Stimulated activated naive CD8-positive, alpha-beta T cell treated with anti-CD3 and anti-CD28 coated beads, Interleukin-15, Interleukin-2, amounts not matched to agents 100 U/mL and 50 U/mL, for 24 hours (primary cell): ENCODE measurements around the gene EPAS1.

Source experiments
- ATAC-seq: fragments of 150-1000 bp; cut with Tn5 transposase; one replicate; pipeline ENCODE4 v1.10.0; 2021
- DNase-seq: peaks from one replicate; pipeline ENCODE4 v3.0.0; 2021

EPAS1 gene

GRCh38 chr2:46323730-46324129 lies 26.5 kb downstream of the EPAS1 start:
- ATAC-seq (no peak), DNase-seq (no peak)

DNA sequence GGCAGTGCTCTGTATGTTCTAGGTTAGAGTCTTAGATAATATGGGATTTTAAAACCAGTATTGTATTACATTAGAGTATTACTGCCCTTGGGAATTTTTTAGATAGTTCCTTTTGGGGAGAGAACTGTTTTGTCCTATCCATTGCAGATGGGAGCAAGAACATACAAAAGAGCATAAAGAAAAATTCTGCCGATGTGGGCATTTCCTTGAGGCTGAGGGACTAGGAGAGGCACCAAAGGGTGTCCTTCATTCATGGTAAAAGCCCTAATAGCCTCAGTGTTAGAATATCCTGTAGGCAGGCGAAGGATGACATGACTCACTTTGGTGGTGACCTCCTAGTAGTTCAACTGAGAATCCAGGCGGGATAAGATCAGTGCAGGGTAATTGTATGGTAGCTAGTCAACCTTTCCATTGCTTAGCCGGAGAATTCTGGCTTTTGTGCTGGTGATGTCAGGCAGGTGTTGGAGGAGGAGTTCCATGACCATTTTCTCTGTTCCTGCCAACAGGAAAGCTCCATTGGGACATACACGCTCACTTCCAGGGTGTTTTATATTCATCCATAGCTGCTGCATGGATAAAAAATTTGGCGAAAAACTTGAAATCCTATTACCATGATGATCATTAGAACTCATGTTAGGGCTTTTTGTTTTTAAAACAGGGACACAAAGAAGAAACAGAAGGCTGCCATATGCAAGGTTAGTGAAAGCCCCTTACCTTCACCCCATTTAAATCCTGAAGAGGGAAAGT lies 28.1 kb downstream of the EPAS1 start:
- DNase-seq (no peak), ATAC-seq (no peak)

DNA sequence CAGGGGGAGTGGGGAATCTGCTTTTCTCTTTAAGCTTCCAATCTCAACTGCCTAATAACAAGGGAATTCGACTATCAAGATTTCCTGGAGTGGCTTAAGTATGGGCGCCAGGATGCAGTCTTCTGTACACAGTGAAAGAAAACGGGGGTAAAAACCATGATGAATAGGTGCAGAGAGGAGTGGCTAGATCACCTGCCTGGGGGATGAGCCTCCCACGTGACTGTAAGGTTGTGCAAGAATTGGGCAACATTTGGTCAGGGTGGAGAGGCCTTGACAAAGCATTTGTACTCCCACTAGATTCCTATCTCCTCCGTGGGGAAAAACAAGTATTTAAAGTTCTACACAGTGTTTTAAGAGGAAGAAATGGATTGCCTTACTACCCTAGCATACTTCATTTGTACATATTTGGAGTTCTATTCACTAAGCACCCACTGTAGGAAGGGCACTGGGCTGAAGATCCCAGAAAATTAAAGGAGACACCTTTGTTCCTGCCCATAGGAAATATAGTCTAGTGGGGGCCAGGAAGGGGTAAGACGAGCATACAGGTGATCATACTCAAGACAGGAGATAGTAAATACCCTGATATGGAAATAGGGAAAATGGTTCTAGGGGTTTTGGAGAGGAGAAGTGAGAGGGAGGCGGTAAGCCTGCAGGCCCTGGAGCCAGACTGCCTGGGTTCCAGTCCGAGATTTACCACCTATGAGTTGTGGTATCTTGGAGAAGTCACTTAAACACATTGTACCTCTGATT lies 29.2 kb downstream of the EPAS1 start:
- no peak for ATAC-seq
- DNase-seq: no peak

DNA sequence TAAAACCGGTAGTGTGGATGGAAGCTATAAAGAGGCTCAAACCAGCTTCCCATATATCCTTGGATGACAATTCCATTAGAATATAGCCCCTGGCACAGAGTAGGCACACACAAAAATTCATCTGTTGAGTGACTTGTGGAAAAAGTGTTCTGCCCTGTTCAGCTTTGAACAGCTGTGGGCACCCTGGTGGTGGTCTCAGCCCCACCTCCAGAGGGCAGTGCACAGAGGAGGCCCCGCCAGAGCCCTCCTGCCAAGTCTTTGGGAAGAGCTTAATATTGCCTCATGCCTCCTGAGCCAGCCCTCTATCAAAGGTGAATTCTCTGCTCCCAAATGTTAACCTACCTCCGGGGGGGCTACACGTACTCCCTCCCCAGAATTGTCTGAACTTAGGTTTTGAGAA lies 30.4 kb downstream of the EPAS1 start:
- no peak for ATAC-seq

DNA sequence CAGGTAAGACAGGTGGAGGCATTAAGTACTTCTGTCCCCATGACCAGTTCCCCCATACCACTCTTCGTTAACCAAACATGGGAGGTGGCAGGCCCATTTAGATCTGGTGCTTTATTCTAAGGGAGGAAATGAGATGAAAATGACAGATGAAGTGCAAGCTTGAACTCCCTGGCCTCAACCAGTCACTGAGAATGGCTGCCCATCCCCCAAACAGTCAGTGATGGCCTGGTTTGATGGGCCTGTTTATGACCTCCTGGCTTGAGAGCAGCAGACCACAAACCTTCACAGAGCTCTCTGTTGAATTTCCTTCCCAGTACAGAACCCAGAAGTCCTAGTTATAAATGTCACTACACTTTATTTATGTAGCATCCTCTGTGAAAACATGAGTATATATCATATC lies 31.1 kb downstream of the EPAS1 start:
- DNase-seq: no peak
- no peak for ATAC-seq

More for the DNA sequence above, 30.4 kb downstream of the EPAS1 start:
- DNase-seq: no peak

DNA sequence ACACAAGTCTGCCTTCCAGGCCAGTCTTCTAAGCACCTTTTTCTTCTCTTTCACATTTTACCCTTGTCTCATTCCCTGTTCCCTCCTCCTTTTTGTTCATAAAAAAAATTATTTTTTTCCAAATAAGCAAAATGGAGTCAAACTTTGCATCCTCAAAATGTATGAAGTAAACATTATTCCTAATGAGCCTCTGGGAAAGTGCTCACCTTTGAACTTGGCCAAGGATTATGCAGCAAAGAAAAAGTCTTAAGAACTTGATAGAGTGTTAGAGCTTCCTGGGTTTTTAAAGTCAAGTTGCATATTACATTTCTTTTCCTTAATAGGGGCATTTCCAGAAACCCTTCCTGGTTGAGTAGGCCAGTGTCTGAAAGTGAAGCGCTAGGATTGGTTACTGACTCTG lies 31.6 kb downstream of the EPAS1 start:
- no peak for ATAC-seq
- no peak for DNase-seq

DNA sequence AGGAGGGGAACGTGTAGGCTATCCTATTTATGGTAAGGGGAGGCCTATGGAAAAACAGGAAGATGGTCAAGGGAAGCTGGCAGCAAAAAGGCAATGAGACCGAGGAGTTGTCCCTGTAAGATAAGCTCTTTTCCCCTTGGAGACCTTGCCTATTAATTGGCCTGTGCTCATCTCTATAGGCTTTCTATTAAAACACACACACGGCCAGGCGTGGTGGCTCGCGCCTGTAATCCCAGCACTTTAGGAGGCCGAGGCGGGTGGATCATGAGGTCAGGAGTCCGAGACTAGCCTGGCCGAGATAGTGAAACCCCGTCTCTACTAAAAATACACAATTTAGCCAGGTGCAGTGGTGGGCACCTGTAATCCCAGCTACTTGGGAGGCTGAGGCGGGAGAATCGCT lies 32.1 kb downstream of the EPAS1 start:
- DNase-seq: no peak
- ATAC-seq: no peak

DNA sequence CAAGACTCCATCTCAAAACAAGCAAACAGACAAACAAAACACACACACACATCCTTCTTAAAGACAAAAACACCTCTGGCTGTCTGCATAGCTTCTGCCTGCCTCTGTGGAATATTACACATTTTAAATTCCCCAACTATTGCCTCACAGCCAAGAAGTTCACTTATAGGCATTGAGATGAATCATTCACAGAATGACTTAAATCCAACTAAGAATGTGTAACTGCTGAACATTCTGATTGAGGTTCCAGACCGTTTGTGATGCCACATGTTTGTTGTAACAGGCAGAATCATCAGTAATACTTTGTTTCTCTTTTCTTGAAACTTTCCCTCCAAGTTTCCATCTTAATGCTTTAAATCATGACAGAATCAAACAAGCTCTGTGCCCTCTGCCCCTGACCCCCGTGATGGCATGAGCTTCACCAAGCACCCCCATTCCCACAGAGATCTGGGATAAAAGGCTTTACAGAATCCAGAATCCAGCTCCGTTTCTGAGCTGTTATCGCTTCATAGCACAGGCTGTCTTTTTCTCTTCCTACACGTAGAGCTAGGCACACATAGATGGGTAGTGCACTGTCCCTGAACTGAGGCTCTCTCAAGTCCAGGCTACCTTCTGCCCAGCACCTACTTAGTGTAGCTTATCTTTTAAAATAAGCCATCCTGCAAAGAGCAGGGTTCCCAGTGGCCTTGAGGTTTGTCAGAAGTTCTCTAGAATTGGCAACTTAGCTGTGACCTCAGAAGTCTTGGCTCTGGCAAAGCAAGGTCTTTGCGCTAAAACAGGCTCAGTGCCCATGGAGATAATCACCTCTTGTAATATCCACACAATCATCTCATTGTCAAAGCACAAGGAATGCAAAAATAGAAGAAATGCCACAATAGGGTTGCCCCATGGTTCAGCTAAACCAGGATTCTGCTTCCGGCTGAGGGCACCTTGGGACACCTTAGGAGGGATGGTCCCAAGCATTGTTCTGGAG lies 32.9 kb downstream of the EPAS1 start:
- no peak for DNase-seq
- no peak for ATAC-seq

GRCh38 chr2:46331109-46331766 lies 34.0 kb downstream of the EPAS1 start:
- no peak for DNase-seq
- ATAC-seq: no peak

DNA sequence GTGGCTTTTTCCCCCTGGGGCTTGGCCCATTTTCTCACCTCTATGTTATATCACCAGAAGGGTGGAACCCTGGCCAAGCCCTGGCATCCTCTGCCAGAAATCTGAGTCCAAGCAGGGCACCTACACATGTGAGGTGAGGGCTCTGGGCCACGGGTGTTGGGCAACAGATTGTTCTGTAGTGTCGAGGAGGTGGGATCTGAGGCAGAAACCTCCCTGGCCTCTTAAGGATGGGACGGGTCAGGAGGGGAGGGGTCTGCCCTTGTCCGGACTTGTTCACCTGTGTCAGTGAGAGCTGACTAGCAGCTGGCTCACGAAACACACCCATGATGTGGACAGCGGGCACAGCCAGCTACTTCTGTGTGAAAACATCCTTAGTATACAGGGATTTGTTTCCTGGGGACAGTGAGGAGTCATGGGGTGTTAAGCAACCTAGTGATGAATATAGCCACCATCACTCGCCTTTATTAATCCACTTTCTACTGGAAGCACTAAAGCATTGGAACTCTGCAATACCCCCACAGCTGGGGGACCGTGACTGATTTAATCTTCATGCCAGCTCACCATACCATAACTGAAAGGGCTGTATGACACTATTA lies 35.6 kb downstream of the EPAS1 start:
- DNase-seq (no peak), ATAC-seq (no peak)

DNA sequence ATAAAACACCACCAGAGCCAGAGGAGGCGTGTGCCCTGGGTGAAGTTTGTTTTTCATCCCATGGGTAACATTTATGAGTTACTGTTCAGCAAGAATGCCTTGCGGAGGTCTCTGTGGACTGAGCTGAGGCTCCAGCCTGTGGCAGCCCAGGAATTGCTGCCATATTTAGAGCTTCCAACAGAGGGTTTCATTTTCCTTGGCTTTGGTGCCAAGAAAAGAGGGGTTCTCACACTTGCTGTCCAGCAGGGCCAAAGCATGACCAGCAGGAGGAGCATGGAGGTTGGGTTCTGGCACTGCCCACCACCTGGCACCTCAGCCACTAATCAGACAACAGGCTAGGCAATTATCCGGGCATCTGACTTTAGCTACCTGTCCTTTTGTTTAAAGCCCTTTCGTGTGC lies 36.7 kb downstream of the EPAS1 start:
- ATAC-seq (no peak), DNase-seq (no peak)

DNA sequence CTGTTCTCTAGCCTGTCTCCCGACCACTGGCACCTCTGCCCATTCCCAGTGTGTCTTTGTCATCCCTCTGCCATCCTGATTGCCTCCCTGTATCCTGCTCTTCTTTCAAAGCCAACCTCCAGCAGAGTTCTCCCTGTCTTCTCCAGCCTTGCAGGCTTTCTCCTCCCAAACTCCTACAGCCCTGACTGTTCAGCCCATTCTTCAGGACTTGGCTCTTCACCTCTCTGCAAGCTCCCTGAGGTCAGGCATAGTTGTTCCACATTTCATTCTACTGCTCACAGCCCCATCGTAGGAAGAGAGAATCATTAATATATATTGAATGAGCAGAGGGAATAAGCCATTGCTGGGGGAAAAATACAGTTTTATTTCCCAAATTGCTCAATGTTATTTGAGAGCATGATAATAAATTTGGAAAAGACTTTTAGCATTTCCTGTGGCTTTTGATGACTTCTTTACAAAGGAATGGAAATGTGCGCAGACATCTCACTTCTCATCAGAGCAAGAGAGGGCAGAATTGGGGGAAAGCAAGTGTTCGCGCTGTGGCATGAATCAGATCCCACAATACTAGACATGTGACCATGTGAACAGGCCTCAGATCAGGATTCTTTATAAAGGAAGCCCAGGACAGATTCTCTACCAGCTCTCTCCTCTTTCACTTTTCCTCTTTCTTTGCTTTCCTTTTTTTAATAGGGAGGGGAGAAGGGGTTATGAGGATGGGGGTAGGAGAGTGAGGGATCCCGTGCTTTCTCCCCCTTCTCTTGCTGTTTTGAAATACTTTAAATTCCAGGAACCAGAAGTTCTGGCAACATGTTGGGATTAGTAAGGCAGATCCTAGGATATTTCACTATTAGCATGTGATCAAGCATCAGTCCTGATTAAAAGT lies 37.4 kb downstream of the EPAS1 start:
- DNase-seq (no peak), ATAC-seq (no peak)

DNA sequence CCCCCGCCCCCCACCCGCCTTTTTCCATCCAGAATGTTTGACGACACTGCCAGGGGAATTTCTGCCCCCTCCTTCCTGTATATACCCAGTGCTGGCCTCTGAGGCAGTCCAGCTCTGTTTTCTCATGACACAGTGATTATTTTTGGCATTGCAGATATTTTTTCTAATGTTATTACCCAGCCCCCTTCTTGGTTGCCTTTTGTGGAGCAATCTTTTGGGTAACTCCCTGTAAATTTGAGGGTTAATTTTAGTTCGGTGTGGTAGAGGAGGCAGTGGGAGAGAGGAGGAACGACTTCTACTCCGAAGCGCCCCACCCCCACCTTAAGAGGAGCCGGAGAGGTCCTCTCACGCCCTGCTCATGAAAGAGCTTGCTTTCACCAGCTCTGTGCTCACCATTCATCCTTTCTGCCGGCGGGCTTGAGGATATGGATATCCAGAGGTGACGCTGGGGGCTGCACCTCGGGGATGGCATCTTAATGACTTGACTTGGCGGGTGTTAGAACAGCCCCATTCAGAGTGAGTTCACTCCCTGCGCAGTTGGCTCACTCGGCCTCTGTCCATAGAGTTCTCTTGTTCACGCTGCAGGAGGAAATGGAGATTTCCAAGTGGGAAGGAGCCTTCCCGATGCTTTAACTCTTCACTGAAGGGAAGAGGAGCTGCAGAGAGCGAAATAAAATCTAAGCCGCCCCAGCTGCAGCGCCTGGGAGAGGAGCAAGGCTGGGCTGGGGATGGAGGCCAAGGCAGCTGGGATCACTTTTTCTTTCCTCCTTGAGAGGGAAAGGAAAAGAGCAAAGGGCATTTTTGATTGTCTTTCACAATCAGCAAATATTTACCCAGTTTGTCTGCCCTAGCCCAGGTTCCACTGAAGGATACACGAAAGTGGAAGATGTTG lies 38.4 kb downstream of the EPAS1 start:
- DNase-seq: no peak
- no peak for ATAC-seq

GRCh38 chr2:46336283-46336959 lies 39.2 kb downstream of the EPAS1 start:
- ATAC-seq: no peak

DNA sequence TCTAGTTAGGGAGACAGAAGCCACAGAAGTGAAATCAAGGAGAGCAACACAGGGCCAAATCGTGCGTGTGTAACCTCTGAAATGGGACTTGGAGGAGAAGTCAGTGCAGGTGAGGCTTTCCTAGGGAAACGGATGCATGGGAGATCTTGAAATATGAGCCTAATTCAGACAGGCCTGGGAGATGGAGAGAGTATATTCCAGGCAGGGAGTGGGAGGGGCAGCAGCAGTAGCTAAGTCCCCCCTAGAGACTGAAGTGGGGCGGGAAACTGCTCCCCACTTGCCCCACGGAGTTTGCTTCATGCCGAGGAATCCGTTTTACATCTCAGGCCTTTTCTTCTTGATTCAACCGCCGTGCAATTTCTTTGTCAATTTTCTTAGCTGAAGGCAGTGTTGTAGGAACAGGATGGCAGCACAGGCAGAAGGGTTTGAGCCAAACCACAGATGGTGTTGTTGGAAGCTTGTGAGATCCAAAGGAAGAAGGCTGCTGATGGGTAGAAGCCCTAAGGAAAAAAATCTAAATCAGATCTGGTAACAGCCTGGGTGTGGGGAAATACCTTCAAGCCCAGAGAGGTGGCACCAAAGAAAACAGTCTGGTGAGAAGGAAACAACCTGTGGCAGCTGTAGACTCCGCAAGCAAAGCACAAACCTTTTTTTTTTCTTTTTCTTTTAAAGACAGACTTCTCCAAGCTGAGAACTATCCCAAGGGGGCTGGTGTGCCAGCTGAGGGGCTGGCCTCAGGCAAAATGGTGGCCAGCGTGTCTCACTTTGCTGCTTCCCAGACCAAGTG lies 40.2 kb downstream of the EPAS1 start:
- no peak for ATAC-seq
- DNase-seq: no peak

More at GRCh38 chr2:46336283-46336959, 39.2 kb downstream of the EPAS1 start:
- DNase-seq: no peak

- ATAC-seq (no peak), DNase-seq (no peak)
These were observed 41.5 kb downstream of the EPAS1 start for GRCh38 chr2:46338674-46339073.

- no peak for ATAC-seq
These were observed 42.0 kb downstream of the EPAS1 start for GRCh38 chr2:46339200-46339599.

More at GRCh38 chr2:46339200-46339599, 42.0 kb downstream of the EPAS1 start:
- no peak for DNase-seq
